MM.1S (cell line): ENCODE results near the gene MAP7D1.
"Not testable (repeated sequence)": the region's sequence is repeated elsewhere in the genome, so short reads cannot be mapped to it uniquely, and the experiment has no call there.

Source experiments
- CTCF ChIP-seq: fragments of 300-600 bp; sonication (generic); IDR thresholded peaks from 2 replicates; pipeline ENCODE4 v1.5.1; 2016; ENCODE audit warnings: antibody characterized with exemption, low read length, mixed read lengths
- EZH2 ChIP-seq: fragments of 300-600 bp; sonication (generic); optimal IDR thresholded peaks from 2 replicates; pipeline ENCODE3; 2017; ENCODE audit warnings: low read depth, mild to moderate bottlenecking, antibody characterized with exemption, low read length, mixed read lengths

GRCh38 chr1:36221901-36222300 is 65.9 kb downstream of the MAP7D1 start:
- not testable (repeated sequence) for TF ChIP-seq CTCF, EZH2
